Sigmoid colon (tissue), 4 donors: Measurements from ENCODE around the gene PEX5L.

ENCODE experiments used
- CTCF ChIP-seq, 4 experiments: fragments of 450-650 bp in 3 of 4; fragments of 200-600 bp in 1 of 4; IDR thresholded peaks; one replicate each; pipeline ENCODE4 v1.5.1; 2016 to 2019; ENCODE audit warnings: antibody characterized with exemption in 4 of 4, mild to moderate bottlenecking in 3 of 4, moderate library complexity in 2 of 4
- POLR2AphosphoS5 ChIP-seq, 4 donors: sonication (generic); formaldehyde crosslinking; IDR thresholded peaks; one replicate each; pipeline ENCODE4 v1.6.1; 2017; ENCODE audit warnings: antibody characterized with exemption in 4 of 4

GRCh38 chr3:179957264-179957845 lies 79.4 kb downstream of the PEX5L start:
- TF ChIP-seq CTCF (IDR thresholded peaks at IDR 0.05) (no peak), POLR2AphosphoS5 (IDR thresholded peaks at IDR 0.05) (no peak)
